GM21529 (cell line): Measurements from ENCODE around the gene RERE.

Experiments used
- ATAC-seq: cut with Tn5 transposase; IDR thresholded peaks from one replicate; pipeline ENCODE4 v1.9.1; 2021; ENCODE audit not compliant: unreplicated experiment

Gene RERE

GRCh38 chr1:8817412-8818324, at the start of gene RERE:
RERE (minus strand) TSS chr1:8817640.
- peak; percentile 90 for ATAC-seq

- no peak for ATAC-seq
These were observed 49.5 kb upstream of the RERE start for GRCh38 chr1:8866792-8867415.

DNA sequence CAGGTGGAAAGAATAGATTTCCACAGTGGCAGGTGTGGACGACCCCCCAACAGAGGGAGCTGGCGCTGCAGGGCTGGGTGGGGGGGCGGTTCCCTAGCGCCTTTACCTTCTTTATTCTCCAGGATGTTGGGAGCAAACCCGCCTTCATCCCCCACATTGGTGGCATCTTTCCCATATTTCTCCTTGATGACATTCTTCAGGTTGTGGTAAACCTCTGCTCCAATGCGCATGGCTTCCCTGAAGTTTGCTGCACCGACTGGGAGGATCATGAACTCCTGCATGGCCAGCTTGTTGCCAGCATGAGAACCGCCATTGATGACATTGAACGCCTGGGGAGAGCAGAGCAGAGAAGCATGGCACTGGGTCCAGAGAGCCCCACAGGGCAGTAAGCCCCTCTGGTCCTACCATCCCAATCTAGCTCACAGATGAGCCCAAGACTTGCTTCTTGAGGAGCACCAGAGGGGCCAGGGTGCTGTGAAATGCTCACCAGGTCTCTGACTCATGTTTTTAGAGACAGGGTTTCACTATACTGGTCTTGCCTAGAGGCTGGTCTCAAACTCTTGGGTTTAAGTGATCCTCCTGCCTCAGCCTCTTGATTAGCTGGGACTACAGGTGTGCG, 48.8 kb upstream of the RERE start:
- ATAC-seq, result no peak

GRCh38 chr1:8864713-8865344, 47.4 kb upstream of the RERE start:
- ATAC-seq, result no peak

GRCh38 chr1:8863794-8864233, 46.4 kb upstream of the RERE start:
- no peak for ATAC-seq

DNA sequence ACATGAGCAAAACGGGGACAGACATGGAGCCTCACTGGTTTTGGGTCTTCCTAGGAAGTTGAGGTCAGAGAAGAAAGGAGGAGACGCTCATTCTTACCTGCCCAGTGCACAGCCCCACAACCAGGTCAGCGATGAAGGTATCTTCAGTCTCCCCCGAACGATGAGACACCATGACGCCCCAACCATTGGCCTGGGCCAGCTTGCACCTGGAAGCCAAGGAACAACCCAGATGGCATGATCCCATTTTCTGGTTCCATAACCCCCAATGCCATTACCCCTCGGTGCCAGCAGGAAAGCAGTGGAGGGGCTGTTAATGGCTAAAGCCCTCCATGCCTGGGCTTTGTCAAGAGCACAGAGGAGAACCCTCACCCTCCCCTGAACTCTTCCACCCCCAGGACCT, 45.7 kb upstream of the RERE start:
- ATAC-seq, result no peak

DNA sequence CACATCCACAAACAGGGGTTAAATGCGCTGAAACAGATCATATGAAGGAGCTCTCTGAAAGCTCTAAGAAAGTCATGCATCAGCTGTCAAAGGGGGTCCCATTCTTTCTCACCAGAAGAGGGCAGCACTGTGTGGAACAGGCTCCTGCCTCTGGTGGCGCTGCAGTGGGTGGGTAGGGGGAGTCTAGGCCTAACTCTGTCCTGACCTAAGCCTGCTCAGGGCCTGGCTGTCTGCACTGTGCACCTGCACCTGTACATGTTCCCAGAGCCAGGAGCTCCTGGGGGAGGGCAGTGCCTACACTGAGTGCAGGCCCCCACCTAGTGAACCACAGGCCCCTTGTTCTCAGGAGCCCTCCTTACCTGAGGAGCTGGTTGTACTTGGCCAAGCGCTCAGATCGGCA, 45.1 kb upstream of the RERE start:
- ATAC-seq, result no peak

GRCh38 chr1:8860738-8861516, 43.5 kb upstream of the RERE start:
- ATAC-seq, result no peak

DNA sequence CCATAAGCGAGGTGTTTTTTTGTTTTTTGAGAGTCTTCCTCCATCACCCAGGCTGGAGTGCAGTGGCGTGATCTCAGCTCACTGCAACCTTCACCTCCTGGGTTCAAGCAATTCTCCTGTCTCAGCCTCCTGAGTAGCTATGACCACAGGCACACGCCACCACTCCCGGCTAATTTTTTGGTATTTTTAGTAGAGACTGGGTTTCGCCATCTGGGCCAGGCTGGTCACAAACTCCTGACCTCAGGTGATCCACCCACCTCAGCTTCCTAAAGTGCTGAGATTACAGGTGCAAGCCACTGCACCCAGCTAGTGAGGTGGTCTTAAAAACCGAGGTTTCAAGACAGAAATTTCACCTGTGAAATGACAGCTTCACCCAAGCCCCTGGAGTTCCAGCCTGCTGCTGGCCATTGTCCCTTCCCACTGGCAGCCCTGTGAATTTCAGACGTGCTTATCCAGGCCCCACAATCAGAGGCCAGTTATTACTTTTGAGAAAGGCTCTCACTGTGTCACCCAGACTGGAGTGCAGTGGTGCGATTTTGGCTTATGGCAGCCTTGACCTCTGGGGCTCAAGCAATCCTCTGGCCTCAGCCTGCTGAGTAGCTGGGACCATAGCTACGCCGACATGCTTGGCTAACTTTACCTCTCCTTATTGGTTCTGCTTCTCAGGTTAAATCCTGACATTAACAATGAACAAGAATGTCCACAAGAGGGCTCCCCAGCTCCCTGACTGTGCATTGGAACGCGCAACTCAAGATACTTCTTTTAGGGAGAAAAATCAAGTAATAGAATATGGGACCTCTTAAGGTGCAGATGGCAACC, 41.7 kb upstream of the RERE start:
- no peak for ATAC-seq

GRCh38 chr1:8858112-8858668, 40.8 kb upstream of the RERE start:
- no peak for ATAC-seq

- ATAC-seq, result no peak
These were observed 39.4 kb upstream of the RERE start for GRCh38 chr1:8856689-8857412.

DNA sequence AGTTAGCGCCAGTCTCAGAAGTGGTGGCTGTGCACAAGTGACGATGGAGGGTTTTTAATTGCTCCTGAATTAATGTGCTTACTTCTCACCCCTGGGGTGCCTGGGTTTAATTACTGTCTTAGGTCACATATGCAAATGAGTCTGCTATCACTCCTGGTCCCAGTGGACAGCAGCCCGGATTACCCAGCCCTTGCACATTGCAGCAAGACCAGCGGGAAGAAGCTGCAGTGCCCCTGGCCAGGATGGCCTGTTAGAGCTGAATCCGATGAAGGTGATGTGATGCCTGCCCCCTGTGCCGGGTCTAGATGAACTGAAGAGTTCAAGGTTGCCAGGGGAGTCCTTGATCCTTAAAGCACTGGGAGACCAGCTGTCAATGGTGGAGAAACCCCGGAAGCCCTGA, 36.8 kb upstream of the RERE start:
- ATAC-seq, result no peak

DNA sequence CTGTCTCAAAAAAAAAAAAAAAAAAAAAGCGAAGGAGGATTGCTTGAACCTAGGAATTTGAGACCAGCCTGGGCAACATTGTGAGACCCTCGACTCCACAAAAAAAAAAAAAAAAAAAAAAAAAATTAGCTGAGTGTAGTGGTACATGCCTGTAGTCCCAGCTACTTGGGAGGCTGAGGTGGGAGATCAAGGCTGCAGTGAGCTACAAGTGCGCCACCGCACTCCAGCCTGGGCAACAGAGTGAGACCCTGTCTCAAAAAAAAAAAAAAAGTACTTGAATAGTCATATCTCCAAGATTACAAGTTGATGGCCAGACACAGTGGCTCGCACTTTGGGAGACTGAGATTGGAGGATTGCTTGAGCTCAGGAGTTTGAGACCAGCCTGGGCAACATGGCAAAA, 33.6 kb upstream of the RERE start:
- ATAC-seq, result no peak

DNA sequence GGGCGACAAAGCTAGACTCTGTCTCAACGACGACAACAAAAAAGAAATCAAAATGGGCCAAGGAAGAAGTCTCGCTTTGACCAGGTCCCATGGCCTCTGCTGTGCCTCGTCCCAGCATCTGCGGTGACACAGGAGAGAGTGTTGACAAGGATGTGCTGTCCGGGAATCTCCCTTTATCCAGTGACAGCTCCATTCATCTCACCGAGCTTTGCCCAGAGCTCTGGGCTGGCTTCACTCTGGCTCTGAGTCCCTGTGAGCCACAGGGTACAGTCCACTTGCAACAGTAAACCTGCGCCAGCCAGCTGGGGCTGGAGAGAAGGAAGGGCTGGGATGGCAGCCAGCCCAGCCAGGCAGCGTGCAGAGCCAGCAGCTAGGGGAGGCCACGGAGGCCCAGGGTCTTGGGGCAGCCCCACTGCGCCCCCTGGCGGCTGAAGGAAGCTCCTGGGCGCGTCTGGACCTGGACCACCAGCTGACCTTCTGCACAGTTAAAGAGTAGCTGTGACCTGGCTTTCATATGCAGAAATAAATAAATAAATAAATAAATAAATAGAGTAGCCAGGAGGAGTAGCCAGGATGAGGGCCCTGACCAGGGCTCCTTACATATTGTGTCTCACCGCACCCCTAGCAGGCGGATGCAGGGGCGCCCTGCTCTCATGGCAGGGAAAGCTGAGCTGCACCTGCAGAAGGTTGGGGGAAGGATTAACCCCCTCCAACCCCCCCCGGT, 31.4 kb upstream of the RERE start:
- no peak for ATAC-seq

- ATAC-seq, result no peak
These were observed 30.6 kb upstream of the RERE start for GRCh38 chr1:8847990-8848389.

GRCh38 chr1:8846263-8846662, 28.8 kb upstream of the RERE start:
- no peak for ATAC-seq

GRCh38 chr1:8845104-8846097, 28.0 kb upstream of the RERE start:
- no peak for ATAC-seq
